Smooth muscle cell (in vitro differentiated cells): Measurements from ENCODE around the gene MCM7. TPM values are rescaled to one million over a fixed set of nuclear protein-coding genes. Genes with fewer than 3 reads are reported as not detected.

Experiments used
- DNase-seq: peaks from one replicate; lab custom pipeline; 2025; ENCODE audit not compliant: unreplicated experiment; lab: John Stamatoyannopoulos, UW
- H2AFZ ChIP-seq: fragments of 200-600 bp; sonication (generic); 2 replicates; pipeline ENCODE4 v1.6.0; 2016; ENCODE audit warnings: antibody characterized with exemption, low read depth, mild to moderate bottlenecking
- H3F3A ChIP-seq: fragments of 200-600 bp; sonication (generic); 2 replicates; pipeline ENCODE4 v1.6.0; 2017; ENCODE audit warnings: antibody characterized with exemption, low read depth
- H3K27ac ChIP-seq: fragments of 200-600 bp; sonication (generic); 2 replicates; pipeline ENCODE4 v1.5.1; 2016; ENCODE audit warnings: low read depth, mild to moderate bottlenecking
- H3K27me3 ChIP-seq: fragments of 200-600 bp; sonication (generic); 2 replicates; pipeline ENCODE4 v1.6.1; 2016; ENCODE audit warnings: low read depth, mild to moderate bottlenecking
- H3K36me3 ChIP-seq: fragments of 200-600 bp; sonication (generic); 2 replicates; pipeline ENCODE4 v1.5.1; 2016; ENCODE audit warnings: low read depth
- H3K4me1 ChIP-seq: fragments of 200-600 bp; sonication (generic); 2 replicates; pipeline ENCODE4 v1.5.1; 2016; ENCODE audit warnings: low read depth
- H3K4me2 ChIP-seq: fragments of 200-600 bp; sonication (generic); 2 replicates; pipeline ENCODE4 v1.6.0; 2016; ENCODE audit warnings: mild to moderate bottlenecking
- H3K4me3 ChIP-seq: fragments of 200-600 bp; sonication (generic); 2 replicates; pipeline ENCODE4 v1.5.1; 2016; ENCODE audit warnings: mild to moderate bottlenecking
- H3K79me2 ChIP-seq: fragments of 200-600 bp; sonication (generic); 2 replicates; pipeline ENCODE4 v1.6.0; 2016; ENCODE audit warnings: low read depth, mild to moderate bottlenecking
- H3K9ac ChIP-seq: fragments of 200-600 bp; sonication (generic); 2 replicates; pipeline ENCODE4 v1.6.0; 2016; ENCODE audit warnings: low read depth
- H3K9me3 ChIP-seq: fragments of 200-600 bp; sonication (generic); replicated peaks from 2 replicates; pipeline ENCODE4 v1.5.1; 2016; ENCODE audit warnings: low read depth
- H4K20me1 ChIP-seq: fragments of 200-600 bp; sonication (generic); 2 replicates; pipeline ENCODE4 v1.6.0; 2016; ENCODE audit warnings: low read depth
- WGBS: methylation state at CpG from one replicate; pipeline ENCODE4 v1.1.7; 2016; ENCODE audit warnings: low lambda C conversion rate; 5-methylcytosine and 5-hydroxymethylcytosine counted together
- polyA plus RNA-seq: library from polyadenylated mRNA; unstranded; fragments of >200 nt; fragmentation: Nextera tagmentation; extraction: Ambion mirVana; gene quantifications from 2 replicates; pipeline ENCODE4 v1.2.1, GENCODE V29; 2016
- total RNA-seq: library from RNA; depleted of rRNA; stranded (reverse); fragments of >200 nt; gene quantifications from 2 replicates; pipeline ENCODE4 v1.2.3, GENCODE V29; 2014
- TF ChIP-seq, protein P1 (sequence below): fragments of 200-600 bp; sonication (generic); IDR thresholded peaks from 2 replicates; pipeline ENCODE4 v1.5.1; 2017; ENCODE audit warnings: borderline replicate concordance, mild to moderate bottlenecking, antibody characterized with exemption; ENCODE audit not compliant: insufficient read depth, poor library complexity, severe bottlenecking

The MCM7 gene
- total and polyA plus RNA-seq, 2 experiments from 2014 or later = 47.6 to 56.9 TPM

DNA sequence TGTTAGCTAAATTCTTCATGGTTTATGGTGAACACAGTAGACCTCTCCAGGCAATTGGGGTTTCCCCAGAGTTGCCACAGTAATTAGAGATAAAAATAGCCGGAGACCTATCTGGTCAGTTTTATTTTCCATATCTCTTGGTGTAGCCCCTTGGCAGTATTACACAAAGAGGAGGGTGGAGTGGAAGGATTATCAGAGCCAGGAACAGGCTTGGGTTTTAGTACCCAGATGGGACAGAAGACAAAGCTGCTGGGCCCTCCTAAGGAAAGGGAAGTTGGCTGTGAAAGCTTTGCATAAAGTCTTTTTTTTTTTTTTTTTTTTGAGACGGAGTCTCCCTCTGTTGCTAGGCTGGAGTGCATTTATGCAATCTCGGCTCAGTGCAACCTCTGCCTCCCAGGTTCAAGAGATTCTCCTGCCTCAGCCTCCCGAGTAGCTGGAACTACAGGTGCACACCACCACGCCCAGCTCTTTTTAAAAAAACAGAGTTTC lies 41.9 kb downstream of the MCM7 start:
- H3K9ac ChIP-seq = no peak overlapping the region
- H3K79me2 ChIP-seq = peaks cover 2% of the 10 kb centered on the region
- 98% methylated on average over 5 of the region's 5 CpGs for WGBS
- H3K36me3 ChIP-seq = peaks cover 12% of the 10 kb centered on the region
- no peak overlapping the region for H3K4me2 ChIP-seq
- TF ChIP-seq, protein P1, sequence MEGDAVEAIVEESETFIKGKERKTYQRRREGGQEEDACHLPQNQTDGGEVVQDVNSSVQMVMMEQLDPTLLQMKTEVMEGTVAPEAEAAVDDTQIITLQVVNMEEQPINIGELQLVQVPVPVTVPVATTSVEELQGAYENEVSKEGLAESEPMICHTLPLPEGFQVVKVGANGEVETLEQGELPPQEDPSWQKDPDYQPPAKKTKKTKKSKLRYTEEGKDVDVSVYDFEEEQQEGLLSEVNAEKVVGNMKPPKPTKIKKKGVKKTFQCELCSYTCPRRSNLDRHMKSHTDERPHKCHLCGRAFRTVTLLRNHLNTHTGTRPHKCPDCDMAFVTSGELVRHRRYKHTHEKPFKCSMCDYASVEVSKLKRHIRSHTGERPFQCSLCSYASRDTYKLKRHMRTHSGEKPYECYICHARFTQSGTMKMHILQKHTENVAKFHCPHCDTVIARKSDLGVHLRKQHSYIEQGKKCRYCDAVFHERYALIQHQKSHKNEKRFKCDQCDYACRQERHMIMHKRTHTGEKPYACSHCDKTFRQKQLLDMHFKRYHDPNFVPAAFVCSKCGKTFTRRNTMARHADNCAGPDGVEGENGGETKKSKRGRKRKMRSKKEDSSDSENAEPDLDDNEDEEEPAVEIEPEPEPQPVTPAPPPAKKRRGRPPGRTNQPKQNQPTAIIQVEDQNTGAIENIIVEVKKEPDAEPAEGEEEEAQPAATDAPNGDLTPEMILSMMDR = no peak
- H3K4me3 ChIP-seq = no peak overlapping the region
- H4K20me1 ChIP-seq = no peaks in the 10 kb centered on the region
- DNase-seq = no peak
- H2AFZ ChIP-seq = no peak overlapping the region
- no peaks in the 10 kb centered on the region for H3K4me1 ChIP-seq
- no peaks in the 10 kb centered on the region for H3F3A ChIP-seq
- no peak overlapping the region for H3K27ac ChIP-seq
- no peaks in the 10 kb centered on the region for H3K27me3 ChIP-seq
- no peaks in the 10 kb centered on the region for H3K9me3 ChIP-seq

DNA sequence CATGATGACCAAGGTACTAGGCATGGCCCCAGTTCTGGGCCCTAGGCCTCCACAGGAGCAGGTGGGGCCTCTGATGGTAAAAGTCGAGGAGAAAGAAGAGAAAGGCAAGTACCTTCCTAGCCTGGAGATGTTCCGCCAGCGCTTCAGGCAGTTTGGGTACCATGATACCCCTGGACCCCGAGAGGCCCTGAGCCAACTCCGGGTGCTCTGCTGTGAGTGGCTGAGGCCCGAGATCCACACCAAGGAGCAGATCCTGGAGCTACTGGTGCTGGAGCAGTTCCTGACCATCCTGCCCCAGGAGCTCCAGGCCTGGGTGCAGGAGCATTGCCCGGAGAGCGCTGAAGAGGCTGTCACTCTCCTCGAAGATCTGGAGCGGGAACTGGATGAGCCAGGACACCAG lies 44.2 kb downstream of the MCM7 start:
- Histone ChIP-seq H3K27ac (no peak overlapping the region), H2AFZ (no peak overlapping the region), H3K4me1 (no peaks in the 10 kb centered on the region), H3K27me3 (no peaks in the 10 kb centered on the region), H3K36me3 (peaks cover 12% of the 10 kb centered on the region), H3F3A (no peaks in the 10 kb centered on the region), H3K79me2 (peaks cover 17% of the 10 kb centered on the region), H3K4me3 (no peak overlapping the region), H3K9ac (no peak overlapping the region), H4K20me1 (no peaks in the 10 kb centered on the region), H3K4me2 (no peak overlapping the region), H3K9me3 (no peaks in the 10 kb centered on the region)
- WGBS = 96% methylated on average over 10 of the region's 10 CpGs
- TF ChIP-seq, protein P1 = no peak
- DNase-seq = no peak

DNA sequence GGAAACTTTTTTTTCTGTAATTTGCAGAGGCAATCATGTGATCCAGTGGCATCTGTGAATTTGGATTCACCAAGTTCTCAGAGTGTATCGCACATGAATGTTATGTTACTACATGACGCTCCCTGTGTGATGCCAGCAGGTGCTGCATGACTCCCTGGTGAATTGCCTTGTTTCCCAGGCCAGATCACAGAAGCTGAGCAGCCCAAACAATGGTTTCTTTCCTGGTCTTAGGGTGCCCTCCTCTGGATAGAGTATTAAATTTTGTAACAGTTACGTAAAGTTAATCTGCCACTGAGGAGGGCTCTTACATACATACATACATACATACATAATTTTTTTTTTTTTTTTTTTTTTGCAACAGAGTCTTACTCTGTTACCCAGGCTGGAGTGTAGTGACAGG lies 48.0 kb downstream of the MCM7 start:
- H3K36me3 ChIP-seq = peaks cover 7% of the 10 kb centered on the region
- DNase-seq = no peak
- H3K9ac ChIP-seq = no peak overlapping the region
- H4K20me1 ChIP-seq = no peaks in the 10 kb centered on the region
- no peak overlapping the region for H3K27ac ChIP-seq
- 88% methylated on average over 3 of the region's 3 CpGs for WGBS
- H3K4me1 ChIP-seq = peaks cover 7% of the 10 kb centered on the region
- TF ChIP-seq, protein P1 = no peak
- H3F3A ChIP-seq = peaks cover 1% of the 10 kb centered on the region
- no peak overlapping the region for H2AFZ ChIP-seq
- no peak overlapping the region for H3K4me2 ChIP-seq
- no peaks in the 10 kb centered on the region for H3K9me3 ChIP-seq
- H3K79me2 ChIP-seq = peaks cover 35% of the 10 kb centered on the region
- H3K4me3 ChIP-seq = no peak overlapping the region
- H3K27me3 ChIP-seq = no peaks in the 10 kb centered on the region

DNA sequence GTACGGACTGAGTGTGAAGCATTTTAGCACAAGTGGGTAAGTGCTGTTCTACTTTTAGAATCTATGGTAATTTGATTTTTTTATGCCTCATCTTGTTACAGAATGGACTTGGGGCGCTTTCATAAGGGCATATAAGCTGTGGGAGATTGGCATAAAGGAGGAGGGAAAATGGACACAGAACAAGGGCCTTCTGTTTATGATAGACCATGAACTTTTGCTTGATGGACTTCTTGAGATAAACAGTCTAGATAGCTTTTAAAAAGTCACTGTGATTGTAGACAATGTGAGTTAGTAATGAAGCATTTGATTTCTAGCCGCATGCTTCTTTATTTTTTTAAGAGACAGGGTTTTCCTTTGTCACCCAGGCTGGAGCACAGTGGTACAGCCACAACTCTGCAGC lies 49.6 kb downstream of the MCM7 start:
- TF ChIP-seq, protein P1 = no peak
- WGBS = 93% methylated on average over 3 of the region's 3 CpGs
- H2AFZ ChIP-seq = no peak overlapping the region
- H3K27ac ChIP-seq = no peak overlapping the region
- H3K4me3 ChIP-seq = no peak overlapping the region
- H4K20me1 ChIP-seq = no peaks in the 10 kb centered on the region
- no peak for DNase-seq
- H3K4me2 ChIP-seq = no peak overlapping the region
- no peak overlapping the region for H3K9ac ChIP-seq
- H3K4me1 ChIP-seq = peaks cover 7% of the 10 kb centered on the region
- H3K79me2 ChIP-seq = peaks cover 35% of the 10 kb centered on the region
- H3K27me3 ChIP-seq = no peaks in the 10 kb centered on the region
- no peaks in the 10 kb centered on the region for H3K9me3 ChIP-seq
- no peaks in the 10 kb centered on the region for H3K36me3 ChIP-seq
- peaks cover 5% of the 10 kb centered on the region for H3F3A ChIP-seq
